Ectodermal cell (in vitro differentiated cells): ENCODE results near the gene ABHD17C. TPM values are rescaled to one million over a fixed set of nuclear protein-coding genes. Genes with fewer than 3 reads are reported as not detected.
"Not testable (repeated sequence)": the region's sequence is repeated elsewhere in the genome, so short reads cannot be mapped to it uniquely, and the experiment has no call there.

Source experiments
- H3K27ac ChIP-seq: 2 replicates; pipeline ENCODE4 v1.7.0; 2013; ENCODE audit warnings: mild to moderate bottlenecking, low read depth, low read length; ENCODE audit not compliant: insufficient read depth, poor library complexity, severe bottlenecking
- H3K27me3 ChIP-seq: 2 replicates; pipeline ENCODE4 v1.7.0; 2013; ENCODE audit warnings: mild to moderate bottlenecking, low read length; ENCODE audit not compliant: insufficient read depth, control insufficient read depth, poor library complexity, severe bottlenecking
- H3K36me3 ChIP-seq: one replicate; pipeline ENCODE4 v1.7.0; 2013; ENCODE audit warnings: low read length; ENCODE audit not compliant: control insufficient read depth, insufficient read depth
- H3K4me1 ChIP-seq: one replicate; pipeline ENCODE4 v1.7.0; 2013; ENCODE audit warnings: low read length; ENCODE audit not compliant: control insufficient read depth, insufficient read depth
- H3K4me3 ChIP-seq: 2 replicates; pipeline ENCODE4 v1.7.0; 2013; ENCODE audit warnings: low read depth, low read length, control low read depth; ENCODE audit not compliant: insufficient read depth
- H3K9me3 ChIP-seq: 2 replicates; pipeline ENCODE4 v1.7.0; 2013; ENCODE audit warnings: mild to moderate bottlenecking, low read length, moderate library complexity; ENCODE audit not compliant: control insufficient read depth
- WGBS, 2 experiments: methylation state at CpG; one replicate each; pipeline ENCODE4 v1.1.7; 2013; ENCODE audit warnings: missing lambda C conversion rate in 2 of 2; 5-methylcytosine and 5-hydroxymethylcytosine counted together
- polyA plus RNA-seq, 4 experiments: library from polyadenylated mRNA; stranded (reverse); fragments of 50-300 nt; gene quantifications; one replicate each; pipeline ENCODE4 v1.2.3, GENCODE V29; 2013

Gene ABHD17C
- 23.2 TPM for polyA plus RNA-seq (2013, experiment 1 of 4)
- polyA plus RNA-seq (2013, experiment 2 of 4), result 22.8 TPM
- polyA plus RNA-seq (2013, experiment 3 of 4), result 17.2 TPM
- 16.1 TPM for polyA plus RNA-seq (2013, experiment 4 of 4)

GRCh38 chr15:80695099-80695910 is at the start of gene ABHD17C:
ABHD17C (plus strand) TSS chr15:80695310; CDS start chr15:80695430, 120 bp downstream.
- no peaks in the 10 kb centered on the region for H3K36me3 ChIP-seq
- H3K4me3 ChIP-seq, result peak within 1 kb of the TSS; percentile 62
- 0% methylated on average over 122 of the region's 122 CpGs for WGBS, 2 experiments
- no peaks in the 10 kb centered on the region for H3K9me3 ChIP-seq
- H3K27me3 ChIP-seq, result peaks cover 24% of the 10 kb centered on the region
- H3K27ac ChIP-seq, result no peak within 1 kb of the TSS
- H3K4me1 ChIP-seq, result no peaks in the 10 kb centered on the region

- Histone ChIP-seq H3K36me3 (no peaks in the 10 kb centered on the region), H3K4me1 (no peaks in the 10 kb centered on the region), H3K27ac (no peak overlapping the region), H3K27me3 (no peaks in the 10 kb centered on the region), H3K4me3 (no peak overlapping the region), H3K9me3 (no peaks in the 10 kb centered on the region)
- 92 to 94% methylated on average over 3 to 4 of the region's 4 CpGs for WGBS, 2 experiments
Observed at GRCh38 chr15:80645494-80646065, 49.5 kb upstream of the ABHD17C start.

- 96 to 97% methylated on average over 30 of the region's 30 CpGs for WGBS, 2 experiments
- H3K36me3 ChIP-seq, H3K4me1 ChIP-seq, H3K27ac ChIP-seq, H3K9me3 ChIP-seq, H3K27me3 ChIP-seq, H3K4me3 ChIP-seq: not testable (repeated sequence)
Observed at GRCh38 chr15:80647424-80647823, 47.7 kb upstream of the ABHD17C start.

DNA sequence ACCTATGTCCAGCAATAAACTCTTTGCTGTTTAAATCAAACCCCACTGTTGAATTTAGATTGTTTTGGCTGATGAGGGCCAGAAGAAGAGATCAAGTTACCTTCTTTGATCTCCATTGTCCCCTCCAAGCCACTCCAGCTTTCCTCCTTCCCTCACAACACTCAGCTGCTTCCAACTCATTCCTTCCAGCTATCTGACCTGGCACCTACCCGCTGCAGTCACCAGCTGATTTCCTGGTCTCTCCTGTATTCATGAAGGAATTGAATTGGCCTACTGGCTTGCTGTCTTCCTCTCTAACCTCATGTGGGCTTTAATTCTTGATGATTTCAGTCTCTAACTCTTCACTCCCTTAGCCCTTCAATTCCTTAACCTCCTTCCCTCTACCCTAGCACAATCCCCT is 40.8 kb upstream of the ABHD17C start:
- Histone ChIP-seq H3K36me3 (no peaks in the 10 kb centered on the region), H3K9me3 (no peaks in the 10 kb centered on the region)
- 0% methylated on average over 1 of the region's 1 CpG; no CpG with 5 or more reads in 1 of the 2 experiments for WGBS, 2 experiments

GRCh38 chr15:80659375-80659774 is 35.7 kb upstream of the ABHD17C start:
- Histone ChIP-seq H3K4me1 (no peaks in the 10 kb centered on the region), H3K9me3 (no peaks in the 10 kb centered on the region), H3K36me3 (no peaks in the 10 kb centered on the region), H3K27me3 (no peaks in the 10 kb centered on the region), H3K27ac (no peak overlapping the region), H3K4me3 (no peak overlapping the region)
- 26 to 37% methylated on average over 1 of the region's 1 CpG for WGBS, 2 experiments

More for the DNA sequence above, 40.8 kb upstream of the ABHD17C start:
- no peak overlapping the region for H3K27ac ChIP-seq
- no peaks in the 10 kb centered on the region for H3K27me3 ChIP-seq
- H3K4me3 ChIP-seq, result no peak overlapping the region
- H3K4me1 ChIP-seq, result peaks cover 4% of the 10 kb centered on the region

DNA sequence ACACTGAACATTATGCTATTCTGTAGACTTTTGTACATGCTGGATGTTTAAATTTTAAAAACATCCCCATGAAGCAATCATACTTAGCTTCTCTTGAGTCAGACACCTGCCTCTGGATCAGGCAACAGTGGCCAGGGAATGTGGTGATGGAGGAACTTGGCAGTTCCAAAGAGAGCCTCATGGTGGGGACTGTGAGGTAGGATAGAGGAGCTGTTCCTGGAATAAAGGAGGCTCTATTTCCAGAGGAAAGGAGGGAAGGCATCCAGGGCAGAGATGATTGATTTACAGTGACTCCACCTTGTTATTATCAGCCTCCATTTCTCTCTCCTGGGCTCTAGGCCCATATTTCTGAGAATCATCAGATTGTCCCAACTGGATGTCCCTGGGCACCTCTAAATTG is 35.0 kb upstream of the ABHD17C start:
- Histone ChIP-seq H3K4me3 (no peak overlapping the region), H3K4me1 (no peaks in the 10 kb centered on the region), H3K36me3 (no peaks in the 10 kb centered on the region), H3K27ac (no peak overlapping the region), H3K9me3 (no peaks in the 10 kb centered on the region), H3K27me3 (no peaks in the 10 kb centered on the region)

DNA sequence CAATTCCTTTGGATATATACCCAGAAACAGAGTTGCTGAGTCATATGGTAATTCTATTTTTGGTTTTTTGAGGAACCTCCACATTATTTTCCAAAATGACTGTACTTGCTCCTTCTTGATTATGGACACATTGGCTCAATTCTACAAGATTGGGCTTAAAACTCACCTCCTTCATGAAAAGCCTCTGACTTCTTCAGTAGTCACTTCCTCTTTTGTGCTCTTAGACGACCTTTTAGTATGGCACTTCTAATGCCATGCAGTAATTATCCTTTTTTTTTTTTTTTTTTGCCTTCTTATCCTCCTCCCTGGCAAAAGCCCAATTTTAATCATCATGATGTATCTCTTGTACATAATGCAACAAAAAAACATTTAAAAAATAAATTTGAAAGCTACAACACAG is 33.0 kb upstream of the ABHD17C start:
- WGBS, 2 experiments, result 74 to 80% methylated on average over 1 of the region's 1 CpG
- Histone ChIP-seq H3K9me3 (no peaks in the 10 kb centered on the region), H3K4me1 (no peaks in the 10 kb centered on the region), H3K4me3 (no peak overlapping the region), H3K36me3 (no peaks in the 10 kb centered on the region), H3K27ac (no peak overlapping the region), H3K27me3 (no peaks in the 10 kb centered on the region)

DNA sequence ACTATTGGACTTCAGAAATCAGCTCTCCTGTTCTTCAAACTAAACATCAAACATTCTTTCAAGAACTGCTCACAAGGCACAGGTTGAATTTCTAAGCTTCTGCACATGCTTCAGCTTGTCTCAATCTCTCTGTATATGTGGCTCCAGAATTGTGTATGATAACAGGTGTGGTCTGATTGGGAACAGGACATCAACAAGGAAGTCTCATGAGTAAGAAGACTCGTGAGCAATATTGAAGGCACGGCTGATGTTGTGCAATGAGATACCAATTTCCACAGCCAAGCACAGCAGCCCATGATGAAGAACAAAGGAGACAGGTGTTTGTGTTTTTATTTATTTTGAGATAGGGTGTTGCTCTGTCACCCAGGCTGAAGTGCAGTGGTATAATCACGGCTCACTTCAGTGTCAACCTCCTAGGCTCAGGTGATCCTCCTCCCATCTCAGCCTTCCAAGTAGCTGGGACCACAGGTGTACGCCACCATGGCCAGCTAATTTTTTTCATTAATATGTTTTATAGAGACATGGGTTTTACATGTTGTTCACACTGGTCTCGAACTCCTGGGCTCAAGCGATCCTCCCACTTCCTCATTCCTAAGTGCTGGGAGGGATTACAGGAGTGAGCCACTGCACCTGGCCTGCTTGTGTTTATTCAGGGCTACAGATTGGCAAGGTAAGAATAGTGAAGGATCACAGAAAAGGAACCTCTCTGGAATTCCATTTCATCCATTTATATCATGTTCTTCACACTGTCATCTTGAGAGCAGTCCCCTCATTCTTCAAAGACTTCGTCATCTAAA is 32.2 kb upstream of the ABHD17C start:
- no peak overlapping the region for H3K27ac ChIP-seq
- WGBS, 2 experiments, result 91 to 96% methylated on average over 5 to 7 of the region's 7 CpGs

DNA sequence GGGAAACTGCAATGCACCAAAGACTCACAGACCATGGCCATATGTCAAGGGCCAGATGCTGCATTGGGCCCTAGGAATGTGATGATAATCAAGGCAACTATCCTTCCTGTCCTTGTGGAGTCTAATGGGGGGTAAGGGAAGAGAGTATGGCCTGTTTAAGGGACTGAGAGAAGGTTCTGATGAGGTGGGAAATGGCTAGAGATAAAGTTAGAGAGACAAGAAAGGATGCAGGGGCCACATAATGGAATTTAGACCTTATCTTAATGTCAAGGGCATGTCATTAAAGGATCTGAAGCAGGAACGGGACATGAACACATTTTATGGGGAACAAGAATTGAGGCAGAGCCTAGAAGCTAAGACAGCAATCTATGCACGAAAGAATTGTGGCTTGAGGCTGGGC is 30.0 kb upstream of the ABHD17C start:
- H3K4me1 ChIP-seq, result no peaks in the 10 kb centered on the region
- H3K4me3 ChIP-seq, result no peak overlapping the region
- 94 to 96% methylated on average over 2 of the region's 2 CpGs for WGBS, 2 experiments
- H3K36me3 ChIP-seq, result no peaks in the 10 kb centered on the region
- no peaks in the 10 kb centered on the region for H3K9me3 ChIP-seq
- H3K27ac ChIP-seq, result no peak overlapping the region
- no peaks in the 10 kb centered on the region for H3K27me3 ChIP-seq

More for the DNA sequence above, 32.2 kb upstream of the ABHD17C start:
- H3K9me3 ChIP-seq, result no peaks in the 10 kb centered on the region
- H3K27me3 ChIP-seq, result no peaks in the 10 kb centered on the region
- H3K4me1 ChIP-seq, result no peaks in the 10 kb centered on the region
- no peak overlapping the region for H3K4me3 ChIP-seq
- no peaks in the 10 kb centered on the region for H3K36me3 ChIP-seq

DNA sequence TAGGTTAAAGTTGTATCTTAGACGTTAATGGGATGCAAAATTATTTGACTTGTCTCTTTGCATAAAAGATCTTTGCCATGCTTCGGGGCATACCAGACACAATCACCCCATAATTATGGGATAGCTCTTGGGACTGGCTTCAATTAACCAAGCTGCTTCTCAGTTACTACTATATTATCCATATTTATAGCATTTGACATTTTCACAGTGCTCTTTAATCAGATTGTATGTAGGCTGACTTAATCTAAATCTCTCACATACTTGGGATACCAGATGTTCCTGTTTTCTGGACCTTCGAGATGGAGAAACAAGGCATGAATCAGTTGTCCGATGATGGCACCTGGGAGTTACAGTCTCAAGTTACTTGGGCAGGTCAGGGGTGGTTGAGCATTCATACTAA is 27.2 kb upstream of the ABHD17C start:
- Histone ChIP-seq H3K4me1 (no peaks in the 10 kb centered on the region), H3K27ac (no peak overlapping the region), H3K9me3 (no peaks in the 10 kb centered on the region), H3K36me3 (no peaks in the 10 kb centered on the region), H3K27me3 (no peaks in the 10 kb centered on the region), H3K4me3 (no peak overlapping the region)
- WGBS, 2 experiments, result 96 to 99% methylated on average over 3 to 4 of the region's 4 CpGs
